NB4 (cell line): Measurements from ENCODE around the gene FANK1.
A peak's percentile ranks its signal among the peaks of the same experiment; 100 is the strongest.
"Not testable (repeated sequence)": the region's sequence is repeated elsewhere in the genome, so short reads cannot be mapped to it uniquely, and the experiment has no call there.

Experiments
- DNase-seq: peaks from one replicate; pipeline ENCODE4 v3.0.0; 2010; ENCODE audit warnings: low read depth
- H3K4me3 ChIP-seq: one replicate; pipeline ENCODE4 v1.5.1; 2011; ENCODE audit warnings: mild to moderate bottlenecking, low read depth, low read length, moderate library complexity
- CTCF ChIP-seq: IDR thresholded peaks from one replicate; pipeline ENCODE4 v1.5.1; 2012; ENCODE audit warnings: low read depth, low read length
- MAX ChIP-seq: IDR thresholded peaks from 2 replicates; pipeline ENCODE4 v1.6.1; 2011; ENCODE audit warnings: low read depth, low read length
- MYC ChIP-seq: IDR thresholded peaks from 2 replicates; pipeline ENCODE4 v1.6.1; 2011; ENCODE audit warnings: low read depth, low read length
- POLR2A ChIP-seq: IDR thresholded peaks from 2 replicates; pipeline ENCODE4 v1.6.1; 2011; ENCODE audit warnings: mild to moderate bottlenecking; ENCODE audit not compliant: insufficient read length; ENCODE audit errors: extremely low read depth

Gene FANK1

GRCh38 chr10:125895130-125896087 is 955 bp upstream of the FANK1 start:
- H3K4me3 ChIP-seq: peak overlapping the region; percentile 76
- peak; percentile 13; the same call in 1 of the 2 replicates for TF ChIP-seq MYC
- peak; percentile 81 for DNase-seq

GRCh38 chr10:125897317-125897716 is 953 bp downstream of the FANK1 start:
- H3K4me3 ChIP-seq: not testable (repeated sequence)

GRCh38 chr10:125900963-125901362 is 4.6 kb downstream of the FANK1 start:
- not testable (repeated sequence) for DNase-seq, H3K4me3 ChIP-seq

More at GRCh38 chr10:125897317-125897716, 953 bp downstream of the FANK1 start:
- DNase-seq: not testable (repeated sequence)

GRCh38 chr10:125903135-125903640 is 6.8 kb downstream of the FANK1 start:
- not testable (repeated sequence) for DNase-seq

GRCh38 chr10:125905069-125905994 is 9.0 kb downstream of the FANK1 start:
- H3K4me3 ChIP-seq, DNase-seq: not testable (repeated sequence)

More at GRCh38 chr10:125903135-125903640, 6.8 kb downstream of the FANK1 start:
- H3K4me3 ChIP-seq: not testable (repeated sequence)

GRCh38 chr10:125907598-125907997 is 11.2 kb downstream of the FANK1 start:
- not testable (repeated sequence) for H3K4me3 ChIP-seq
- TF ChIP-seq MAX (peak; percentile 38; the same call in 1 of the 2 replicates), MYC (peak; percentile 37)
- DNase-seq: peak; percentile 75

- not testable (repeated sequence) for DNase-seq, H3K4me3 ChIP-seq
These were observed 12.4 kb downstream of the FANK1 start for GRCh38 chr10:125908813-125909212.

GRCh38 chr10:125909491-125909890 is 13.1 kb downstream of the FANK1 start:
- DNase-seq, H3K4me3 ChIP-seq: not testable (repeated sequence)

- no peak for DNase-seq
- TF ChIP-seq POLR2A (no peak), MYC (no peak), MAX (no peak), CTCF (no peak)
- H3K4me3 ChIP-seq: no peak overlapping the region
These were observed 14.8 kb downstream of the FANK1 start for GRCh38 chr10:125911145-125911544.

GRCh38 chr10:125911990-125912389 is 15.6 kb downstream of the FANK1 start:
- TF ChIP-seq CTCF (no peak), POLR2A (no peak), MYC (no peak), MAX (no peak)
- no peak overlapping the region for H3K4me3 ChIP-seq
- no peak for DNase-seq

- not testable (repeated sequence) for DNase-seq, H3K4me3 ChIP-seq
These were observed 16.9 kb downstream of the FANK1 start for GRCh38 chr10:125913277-125913676.
